ENCODE results near the gene C1orf159.

DNA sequence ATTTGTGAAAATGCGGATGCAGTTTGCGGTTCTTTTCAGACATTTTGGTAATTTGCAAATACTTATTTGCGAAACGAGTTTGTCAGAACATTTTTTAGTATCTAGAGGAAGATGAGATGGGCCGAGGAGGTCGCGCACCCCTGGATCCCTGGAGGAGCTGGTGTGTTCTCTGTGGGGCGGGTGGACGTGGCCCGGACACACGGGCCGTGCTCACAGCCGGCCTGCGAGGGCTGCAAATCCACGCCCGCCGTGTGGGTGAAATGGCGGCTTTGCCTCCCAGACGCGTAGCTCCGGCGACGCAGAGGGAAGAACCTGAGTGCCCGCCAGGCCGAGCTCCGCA lies 48.4 kb upstream of the C1orf159 start:
- TF ChIP-seq, protein P1, sequence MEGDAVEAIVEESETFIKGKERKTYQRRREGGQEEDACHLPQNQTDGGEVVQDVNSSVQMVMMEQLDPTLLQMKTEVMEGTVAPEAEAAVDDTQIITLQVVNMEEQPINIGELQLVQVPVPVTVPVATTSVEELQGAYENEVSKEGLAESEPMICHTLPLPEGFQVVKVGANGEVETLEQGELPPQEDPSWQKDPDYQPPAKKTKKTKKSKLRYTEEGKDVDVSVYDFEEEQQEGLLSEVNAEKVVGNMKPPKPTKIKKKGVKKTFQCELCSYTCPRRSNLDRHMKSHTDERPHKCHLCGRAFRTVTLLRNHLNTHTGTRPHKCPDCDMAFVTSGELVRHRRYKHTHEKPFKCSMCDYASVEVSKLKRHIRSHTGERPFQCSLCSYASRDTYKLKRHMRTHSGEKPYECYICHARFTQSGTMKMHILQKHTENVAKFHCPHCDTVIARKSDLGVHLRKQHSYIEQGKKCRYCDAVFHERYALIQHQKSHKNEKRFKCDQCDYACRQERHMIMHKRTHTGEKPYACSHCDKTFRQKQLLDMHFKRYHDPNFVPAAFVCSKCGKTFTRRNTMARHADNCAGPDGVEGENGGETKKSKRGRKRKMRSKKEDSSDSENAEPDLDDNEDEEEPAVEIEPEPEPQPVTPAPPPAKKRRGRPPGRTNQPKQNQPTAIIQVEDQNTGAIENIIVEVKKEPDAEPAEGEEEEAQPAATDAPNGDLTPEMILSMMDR (IDR thresholded peaks at IDR 0.05): no peak
- TF ChIP-seq POLR2A (IDR thresholded peaks at IDR 0.05) (no peak), POLR2AphosphoS5 (IDR thresholded peaks at IDR 0.05) (no peak)

Data from sigmoid colon (tissue), 4 donors.